ENCODE results near the gene POLR2E. TPM values are rescaled to one million over a fixed set of nuclear protein-coding genes. Genes with fewer than 3 reads are reported as not detected.

The POLR2E gene
- total RNA-seq (2014; rRNA removed; shearing (Covaris generic)) = 257 and 303 TPM in 2 replicates
- 254 and 286 TPM in 2 replicates for polyA plus RNA-seq (2016; fragmentation: Nextera tagmentation; extraction: Ambion mirVana)
- long read RNA-seq, transcript POLR2E-213 (8 exons, 2,831 nt) = major isoform, 276 of 305 reads
- long read RNA-seq, partial matches to known transcripts = 4 of 305 reads
- long read RNA-seq, other reads (novel, unspliced or antisense) = 17 of 305 reads

GRCh38 chr19:1094978-1095701, at the start of gene POLR2E:
Gene POLR2E (minus strand): TSS chr19:1095375. CDS start chr19:1095315, 60 bp downstream.
- ATAC-seq = peak; percentile 98
- Histone ChIP-seq H3K4me3 (peak within 1 kb of the TSS; percentile 91), H3K27me3 (ENCODE audit: insufficient read depth) (no peaks in the 10 kb centered on the region), H2AFZ (no peak within 1 kb of the TSS), H4K20me1 (replicated peaks; ENCODE audit: insufficient read depth) (peaks cover 17% of the 10 kb centered on the region), H3K36me3 (ENCODE audit: insufficient read depth) (0 out of 2 replicates have a peak, but pooled peaks cover 9% of the 10 kb centered on the region), H3K4me2 (peak within 1 kb of the TSS; percentile 93), H3K79me2 (replicated peaks; ENCODE audit: insufficient read depth) (peaks cover 23% of the 10 kb centered on the region), H3K9me2 (ENCODE audit: insufficient read depth) (no peaks in the 10 kb centered on the region), H3K4me1 (ENCODE audit: insufficient read depth) (no peaks in the 10 kb centered on the region; the same call in 1 of the 2 replicates), H3F3A (replicated peaks; ENCODE audit: low read depth) (0 out of 2 replicates have a peak, but pooled peaks cover 5% of the 10 kb centered on the region), H3K27ac (ENCODE audit: low read depth) (no peak within 1 kb of the TSS)
- peak; percentile 76 for TF ChIP-seq CREB1 (CRISPR knock-in tag; IDR thresholded peaks at IDR 0.05; ENCODE audit: low read depth)
- TF ChIP-seq ZNF114 (CRISPR knock-in tag; IDR thresholded peaks at IDR 0.05) = no peak
- TF ChIP-seq, protein P1, sequence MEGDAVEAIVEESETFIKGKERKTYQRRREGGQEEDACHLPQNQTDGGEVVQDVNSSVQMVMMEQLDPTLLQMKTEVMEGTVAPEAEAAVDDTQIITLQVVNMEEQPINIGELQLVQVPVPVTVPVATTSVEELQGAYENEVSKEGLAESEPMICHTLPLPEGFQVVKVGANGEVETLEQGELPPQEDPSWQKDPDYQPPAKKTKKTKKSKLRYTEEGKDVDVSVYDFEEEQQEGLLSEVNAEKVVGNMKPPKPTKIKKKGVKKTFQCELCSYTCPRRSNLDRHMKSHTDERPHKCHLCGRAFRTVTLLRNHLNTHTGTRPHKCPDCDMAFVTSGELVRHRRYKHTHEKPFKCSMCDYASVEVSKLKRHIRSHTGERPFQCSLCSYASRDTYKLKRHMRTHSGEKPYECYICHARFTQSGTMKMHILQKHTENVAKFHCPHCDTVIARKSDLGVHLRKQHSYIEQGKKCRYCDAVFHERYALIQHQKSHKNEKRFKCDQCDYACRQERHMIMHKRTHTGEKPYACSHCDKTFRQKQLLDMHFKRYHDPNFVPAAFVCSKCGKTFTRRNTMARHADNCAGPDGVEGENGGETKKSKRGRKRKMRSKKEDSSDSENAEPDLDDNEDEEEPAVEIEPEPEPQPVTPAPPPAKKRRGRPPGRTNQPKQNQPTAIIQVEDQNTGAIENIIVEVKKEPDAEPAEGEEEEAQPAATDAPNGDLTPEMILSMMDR (conservative IDR thresholded peaks at IDR 0.05; ENCODE audit: low read depth in 2 of 2) = no peak
- no peak for TF ChIP-seq ZNF462 (CRISPR knock-in tag; IDR thresholded peaks at IDR 0.05)
- TF ChIP-seq, protein P2, sequence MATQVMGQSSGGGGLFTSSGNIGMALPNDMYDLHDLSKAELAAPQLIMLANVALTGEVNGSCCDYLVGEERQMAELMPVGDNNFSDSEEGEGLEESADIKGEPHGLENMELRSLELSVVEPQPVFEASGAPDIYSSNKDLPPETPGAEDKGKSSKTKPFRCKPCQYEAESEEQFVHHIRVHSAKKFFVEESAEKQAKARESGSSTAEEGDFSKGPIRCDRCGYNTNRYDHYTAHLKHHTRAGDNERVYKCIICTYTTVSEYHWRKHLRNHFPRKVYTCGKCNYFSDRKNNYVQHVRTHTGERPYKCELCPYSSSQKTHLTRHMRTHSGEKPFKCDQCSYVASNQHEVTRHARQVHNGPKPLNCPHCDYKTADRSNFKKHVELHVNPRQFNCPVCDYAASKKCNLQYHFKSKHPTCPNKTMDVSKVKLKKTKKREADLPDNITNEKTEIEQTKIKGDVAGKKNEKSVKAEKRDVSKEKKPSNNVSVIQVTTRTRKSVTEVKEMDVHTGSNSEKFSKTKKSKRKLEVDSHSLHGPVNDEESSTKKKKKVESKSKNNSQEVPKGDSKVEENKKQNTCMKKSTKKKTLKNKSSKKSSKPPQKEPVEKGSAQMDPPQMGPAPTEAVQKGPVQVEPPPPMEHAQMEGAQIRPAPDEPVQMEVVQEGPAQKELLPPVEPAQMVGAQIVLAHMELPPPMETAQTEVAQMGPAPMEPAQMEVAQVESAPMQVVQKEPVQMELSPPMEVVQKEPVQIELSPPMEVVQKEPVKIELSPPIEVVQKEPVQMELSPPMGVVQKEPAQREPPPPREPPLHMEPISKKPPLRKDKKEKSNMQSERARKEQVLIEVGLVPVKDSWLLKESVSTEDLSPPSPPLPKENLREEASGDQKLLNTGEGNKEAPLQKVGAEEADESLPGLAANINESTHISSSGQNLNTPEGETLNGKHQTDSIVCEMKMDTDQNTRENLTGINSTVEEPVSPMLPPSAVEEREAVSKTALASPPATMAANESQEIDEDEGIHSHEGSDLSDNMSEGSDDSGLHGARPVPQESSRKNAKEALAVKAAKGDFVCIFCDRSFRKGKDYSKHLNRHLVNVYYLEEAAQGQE (IDR thresholded peaks at IDR 0.05; ENCODE audit: unreplicated experiment) = no peak
- TF ChIP-seq JUNB (IDR thresholded peaks at IDR 0.05; ENCODE audit: unreplicated experiment) = no peak
- TF ChIP-seq ETS1 (IDR thresholded peaks at IDR 0.05) = peak; percentile 96
- TF ChIP-seq STAT1 (IDR thresholded peaks at IDR 0.05; ENCODE audit: unreplicated experiment) = no peak
- TF ChIP-seq ZNF331 (CRISPR knock-in tag; IDR thresholded peaks at IDR 0.05; ENCODE audit: low read depth) = no peak
- no peak for TF ChIP-seq EZH2 (IDR thresholded peaks at IDR 0.05; ENCODE audit: low read depth, unreplicated experiment)
- TF ChIP-seq EZH2phosphoT487 (IDR thresholded peaks at IDR 0.05; ENCODE audit: unreplicated experiment) = no peak
- TF ChIP-seq POLR2AphosphoS5 (IDR thresholded peaks at IDR 0.05; ENCODE audit: low read depth) = peak; percentile 91
- TF ChIP-seq NANOG (IDR thresholded peaks at IDR 0.05; ENCODE audit: borderline replicate concordance) = no peak
- peak within 1 kb of the TSS; percentile 88 for H3K27ac Mint-ChIP-seq
- no peaks in the 10 kb centered on the region for H3K9me3 Mint-ChIP-seq
- H3K4me3 Mint-ChIP-seq = peak within 1 kb of the TSS; percentile 89
- peaks cover 10% of the 10 kb centered on the region for H3K4me1 Mint-ChIP-seq
- H3K27me3 Mint-ChIP-seq (ENCODE audit: insufficient read depth, low read depth, poor library complexity) = peaks cover 17% of the 10 kb centered on the region
- DNase-seq (ENCODE audit: low spot score) = peak; percentile 98
- peaks cover 20% of the 10 kb centered on the region for H3K36me3 Mint-ChIP-seq (ENCODE audit: low read depth)
